ENCODE measurements around the gene TEX44.

TEX44 gene

DNA sequence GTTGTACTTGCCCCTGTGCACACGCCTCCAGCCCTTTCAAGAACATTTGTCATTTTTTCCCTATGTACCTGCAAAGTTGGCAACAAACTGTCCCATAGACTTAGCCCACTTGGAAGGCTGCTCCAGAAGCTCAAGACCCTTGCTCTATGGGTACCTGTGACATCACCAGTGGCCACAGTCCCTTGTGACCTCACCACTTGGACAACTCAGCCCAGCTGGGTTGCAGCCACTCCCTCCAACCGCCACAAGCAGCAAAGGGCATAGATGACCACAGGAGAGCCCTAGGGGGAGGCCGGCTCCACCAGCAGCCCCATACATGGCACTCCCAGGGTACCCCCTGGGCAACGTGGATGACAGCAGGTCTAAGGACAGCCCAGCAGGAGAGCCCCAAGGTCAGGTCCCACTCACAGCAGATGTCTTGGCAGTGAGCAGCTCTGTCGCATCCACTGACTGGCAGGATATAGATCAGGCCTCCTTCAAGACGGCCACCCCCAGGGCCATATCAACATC lies at the start of gene TEX44:
TEX44 (plus strand) TSS at position 229 of the 510 bp plus-strand sequence; CDS start at position 317, 88 bp downstream.
- CTCF ChIA-PET: interaction anchor here (0.5 to 1.4 kb wide), 4 partner anchors 8 to 75 kb away, joined by 4 to 8 read pairs (median 4); no protein-coding TSS in a partner anchor
- TF ChIP-seq, protein P1, sequence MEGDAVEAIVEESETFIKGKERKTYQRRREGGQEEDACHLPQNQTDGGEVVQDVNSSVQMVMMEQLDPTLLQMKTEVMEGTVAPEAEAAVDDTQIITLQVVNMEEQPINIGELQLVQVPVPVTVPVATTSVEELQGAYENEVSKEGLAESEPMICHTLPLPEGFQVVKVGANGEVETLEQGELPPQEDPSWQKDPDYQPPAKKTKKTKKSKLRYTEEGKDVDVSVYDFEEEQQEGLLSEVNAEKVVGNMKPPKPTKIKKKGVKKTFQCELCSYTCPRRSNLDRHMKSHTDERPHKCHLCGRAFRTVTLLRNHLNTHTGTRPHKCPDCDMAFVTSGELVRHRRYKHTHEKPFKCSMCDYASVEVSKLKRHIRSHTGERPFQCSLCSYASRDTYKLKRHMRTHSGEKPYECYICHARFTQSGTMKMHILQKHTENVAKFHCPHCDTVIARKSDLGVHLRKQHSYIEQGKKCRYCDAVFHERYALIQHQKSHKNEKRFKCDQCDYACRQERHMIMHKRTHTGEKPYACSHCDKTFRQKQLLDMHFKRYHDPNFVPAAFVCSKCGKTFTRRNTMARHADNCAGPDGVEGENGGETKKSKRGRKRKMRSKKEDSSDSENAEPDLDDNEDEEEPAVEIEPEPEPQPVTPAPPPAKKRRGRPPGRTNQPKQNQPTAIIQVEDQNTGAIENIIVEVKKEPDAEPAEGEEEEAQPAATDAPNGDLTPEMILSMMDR (conservative IDR thresholded peaks at IDR 0.05; ENCODE audit: low read depth): no peak
- DNase-seq (ENCODE audit: low spot score): no peak
- H3K27ac ChIP-seq: no peak within 1 kb of the TSS
- POLR2A ChIA-PET (ENCODE audit: low non-redundant PET): no interaction called here

DNA sequence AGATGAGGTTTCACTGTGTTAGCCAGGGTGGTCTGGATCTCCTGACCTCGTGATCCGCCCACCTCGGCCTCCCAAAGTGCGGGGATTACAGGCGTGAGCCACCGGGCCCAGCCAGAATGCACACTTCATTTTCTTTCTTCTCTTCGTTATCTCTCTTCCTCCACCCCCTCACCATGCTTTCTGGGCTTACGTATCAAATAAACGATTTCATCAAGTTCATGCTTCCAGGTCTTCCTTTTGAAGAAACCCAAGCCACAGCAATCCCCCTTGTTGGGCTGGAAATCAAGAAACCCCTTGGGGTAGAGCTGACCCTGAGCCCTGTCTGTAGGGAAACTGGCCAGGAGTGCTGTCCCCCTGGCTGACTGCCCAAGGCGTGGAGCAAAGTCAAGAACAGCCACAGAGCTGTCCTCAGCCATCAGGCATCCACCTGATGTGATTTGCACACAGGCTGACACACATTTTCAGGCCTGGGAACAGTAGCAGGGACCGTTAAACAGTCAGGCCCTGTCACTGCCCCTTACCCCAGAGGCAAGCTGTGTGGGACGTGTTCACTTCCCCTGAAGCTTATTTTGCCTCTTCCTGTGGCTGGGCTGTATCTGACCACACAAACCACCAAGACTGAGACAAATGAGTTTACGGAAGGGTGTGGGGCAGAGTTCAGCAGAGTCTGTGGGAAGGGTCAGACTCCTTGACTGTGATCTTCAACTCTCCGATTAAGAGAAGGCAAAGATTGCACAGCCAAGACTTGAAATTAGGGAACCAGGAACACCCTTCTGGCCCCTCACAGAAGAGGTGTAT lies 47.4 kb upstream of the TEX44 start:
- no peak for DNase-seq (ENCODE audit: low spot score)
- TF ChIP-seq, protein P1 (conservative IDR thresholded peaks at IDR 0.05; ENCODE audit: low read depth): no peak
- POLR2A ChIA-PET (ENCODE audit: low non-redundant PET): interaction anchor here (0.6 kb wide), 1 partner anchor 31 kb away, joined by 3 read pairs; no protein-coding TSS in a partner anchor

DNA sequence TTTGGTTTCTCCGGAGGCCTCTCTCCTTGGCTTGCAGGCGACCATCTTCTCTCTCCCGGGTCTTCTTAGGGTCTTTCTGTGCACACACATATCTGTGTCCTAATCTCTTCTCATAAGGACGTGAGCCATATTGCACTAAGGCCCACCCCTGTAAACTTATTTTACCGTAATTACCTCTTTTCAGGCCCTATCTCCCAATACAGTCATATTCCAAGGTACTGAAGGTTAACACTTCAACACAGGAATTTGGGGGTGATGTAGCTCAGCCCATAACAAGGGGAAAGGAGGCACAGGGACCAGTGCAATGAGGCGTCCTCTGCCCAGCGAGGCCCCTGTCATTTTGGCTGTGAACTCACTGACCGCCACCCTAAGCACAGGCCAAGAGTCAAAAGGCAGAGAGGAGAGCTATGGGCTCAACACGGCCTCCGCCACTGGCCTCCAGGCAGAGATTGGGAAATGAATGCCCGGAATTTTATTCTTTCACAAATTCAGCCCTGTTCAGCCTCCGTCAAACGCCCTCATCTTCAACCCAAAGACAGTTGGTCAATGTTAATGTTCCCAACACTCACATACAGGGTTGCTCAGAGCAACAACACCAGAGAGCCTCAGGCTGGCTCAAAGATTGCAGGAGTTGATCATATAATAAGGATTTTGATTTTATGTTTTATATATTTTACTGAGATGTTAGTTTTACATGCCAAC lies 46.5 kb upstream of the TEX44 start:
- H3K27ac ChIP-seq: no peak overlapping the region
- no peak for DNase-seq (ENCODE audit: low spot score)
- ChIA-PET POLR2A (ENCODE audit: low non-redundant PET) (no interaction called here), CTCF (interaction anchor here (0.6 to 1.0 kb wide), 2 partner anchors 11 to 164 kb away, joined by 3 read pairs; no protein-coding TSS in a partner anchor)
- TF ChIP-seq, protein P1 (conservative IDR thresholded peaks at IDR 0.05; ENCODE audit: low read depth): no peak

More for the DNA sequence above, 47.4 kb upstream of the TEX44 start:
- H3K27ac ChIP-seq: no peak overlapping the region
- CTCF ChIA-PET: interaction anchor here (0.6 kb wide), 1 partner anchor 14 kb away, joined by 5 read pairs; no protein-coding TSS in a partner anchor

DNA sequence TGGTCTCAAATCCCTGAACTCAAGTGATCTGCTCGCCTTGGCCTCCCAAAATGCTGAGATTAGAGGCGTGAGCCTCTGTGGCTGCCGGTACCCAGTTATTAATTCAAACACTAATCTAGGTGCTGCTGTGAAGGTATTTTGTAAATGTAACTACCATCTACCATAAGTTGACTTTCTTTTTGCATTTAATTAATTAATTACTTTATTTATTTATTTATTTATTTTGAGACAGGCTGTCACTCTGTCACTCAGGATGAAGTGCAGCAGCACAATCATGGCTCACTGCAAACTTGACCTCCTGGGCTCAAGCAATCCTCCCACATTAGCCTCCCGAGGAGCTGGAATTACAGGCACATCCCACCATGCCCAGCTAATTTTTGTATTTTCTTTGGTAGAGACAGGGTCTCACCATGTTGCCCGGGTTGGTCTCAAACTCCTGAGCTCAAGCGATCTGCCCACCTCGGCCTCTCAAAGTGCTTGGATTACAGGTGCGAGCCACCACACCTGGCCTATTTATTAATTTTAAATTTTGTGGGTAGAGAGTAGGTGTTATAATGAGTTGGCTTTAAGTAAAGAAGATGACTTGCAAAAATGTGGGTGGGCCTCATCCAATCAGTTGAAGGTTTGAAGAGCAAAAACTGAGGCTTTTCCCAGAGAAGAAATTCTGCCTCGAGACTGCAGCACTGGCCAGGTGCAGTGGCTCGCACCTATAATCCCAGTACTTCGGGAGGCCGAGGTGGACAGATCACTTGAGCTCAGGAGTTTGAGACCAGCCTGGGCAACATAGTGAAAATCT lies 45.2 kb upstream of the TEX44 start:
- H3K27ac ChIP-seq: no peak overlapping the region
- TF ChIP-seq, protein P1 (conservative IDR thresholded peaks at IDR 0.05; ENCODE audit: low read depth): no peak
- ChIA-PET POLR2A (ENCODE audit: low non-redundant PET) (no interaction called here), CTCF (interaction anchor here (0.6 to 1.0 kb wide), 2 partner anchors 14 to 162 kb away, joined by 3 read pairs; no protein-coding TSS in a partner anchor)
- no peak for DNase-seq (ENCODE audit: low spot score)

DNA sequence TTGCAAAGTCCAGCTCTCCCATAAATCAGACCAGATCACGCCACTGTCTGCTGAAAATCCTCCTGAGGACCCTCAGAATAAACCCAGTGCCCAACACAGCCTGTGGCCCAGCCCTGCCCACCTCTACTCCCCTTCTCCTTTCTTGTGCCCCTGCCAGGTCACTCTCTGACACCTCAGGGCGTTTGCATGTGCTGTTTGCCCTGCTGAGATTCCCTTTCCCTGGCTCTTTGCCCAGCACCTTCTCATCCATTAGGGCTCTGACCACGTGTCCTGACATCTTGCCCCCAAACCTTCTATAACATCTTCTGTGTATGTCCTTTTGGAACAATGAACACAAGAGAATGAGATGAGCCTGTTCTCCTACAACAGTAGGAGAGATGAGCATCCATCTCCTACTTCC lies 43.9 kb upstream of the TEX44 start:
- POLR2A ChIA-PET (ENCODE audit: low non-redundant PET): no interaction called here
- TF ChIP-seq, protein P1 (conservative IDR thresholded peaks at IDR 0.05; ENCODE audit: low read depth): no peak
- CTCF ChIA-PET: no interaction called here
- no peak overlapping the region for H3K27ac ChIP-seq
- no peak for DNase-seq (ENCODE audit: low spot score)

Data from RWPE1 (cell line).